GM23338 (cell line): Measurements from ENCODE around the gene SH3BP4.

Experiments
- CREB1 ChIP-seq: fragments of 250-450 bp; sonication (Bioruptor Pico); IDR thresholded peaks from 2 replicates; pipeline ENCODE4 v1.5.0; 2020; ENCODE audit warnings: low read depth, mild to moderate bottlenecking, moderate library complexity
- CTCF ChIP-seq, 2 experiments: fragments of 200-600 bp in 1 of 2; sonication (generic) in 1 of 2; conservative IDR thresholded peaks; 2 replicates each; pipeline versions ENCODE4 v1.5.1 to v1.6.1; 2016 to 2017; ENCODE audit warnings: antibody characterized with exemption in 2 of 2, low read depth in 2 of 2, mild to moderate bottlenecking in 2 of 2, moderate library complexity in 1 of 2
- ETS1 ChIP-seq: IDR thresholded peaks from 2 replicates; pipeline ENCODE4 v1.6.1; 2016; ENCODE audit warnings: antibody characterized with exemption
- EZH2 ChIP-seq: fragments of 200-600 bp; sonication (generic); IDR thresholded peaks from one replicate; pipeline ENCODE4 v1.8.0; 2017; ENCODE audit warnings: antibody characterized with exemption, mild to moderate bottlenecking, low read depth; ENCODE audit not compliant: unreplicated experiment
- EZH2phosphoT487 ChIP-seq: fragments of 200-600 bp; sonication (generic); IDR thresholded peaks from one replicate; pipeline ENCODE4 v1.8.1; 2018; ENCODE audit warnings: antibody characterized with exemption; ENCODE audit not compliant: unreplicated experiment
- JUNB ChIP-seq: IDR thresholded peaks from one replicate; pipeline ENCODE4 v1.6.1; 2016; ENCODE audit warnings: antibody characterized with exemption; ENCODE audit not compliant: unreplicated experiment
- NANOG ChIP-seq: IDR thresholded peaks from 2 replicates; pipeline ENCODE4 v1.6.1; 2016; ENCODE audit warnings: antibody characterized with exemption, borderline replicate concordance
- POLR2AphosphoS5 ChIP-seq: IDR thresholded peaks from 2 replicates; pipeline ENCODE4 v1.6.1; 2016; ENCODE audit warnings: antibody characterized with exemption, low read depth
- REST ChIP-seq: IDR thresholded peaks from one replicate; pipeline ENCODE4 v1.6.1; 2018; ENCODE audit warnings: antibody characterized with exemption; ENCODE audit not compliant: unreplicated experiment
- ZNF114 ChIP-seq: fragments of 250-450 bp; sonication (Bioruptor Pico); IDR thresholded peaks from 2 replicates; pipeline ENCODE4 v1.5.0; 2020; ENCODE audit warnings: mild to moderate bottlenecking, moderate library complexity
- ZNF331 ChIP-seq: fragments of 250-450 bp; sonication (Bioruptor Pico); IDR thresholded peaks from 2 replicates; pipeline ENCODE4 v1.5.0; 2020; ENCODE audit warnings: low read depth, mild to moderate bottlenecking, moderate library complexity
- ZNF462 ChIP-seq: fragments of 250-450 bp; sonication (Bioruptor Pico); IDR thresholded peaks from 2 replicates; pipeline ENCODE4 v1.5.0; 2020; ENCODE audit warnings: mild to moderate bottlenecking, moderate library complexity

- no peak for TF ChIP-seq CTCF (conservative IDR thresholded peaks at IDR 0.05; ENCODE audit: low read depth in 2 of 2)
- TF ChIP-seq CREB1: no peak
- TF ChIP-seq EZH2: no peak
- TF ChIP-seq ZNF114 (CRISPR knock-in tag): no peak
- no peak for TF ChIP-seq POLR2AphosphoS5
- no peak for TF ChIP-seq ZNF331
- no peak for TF ChIP-seq NANOG
- TF ChIP-seq REST: no peak
- TF ChIP-seq JUNB: no peak
- TF ChIP-seq ZNF462 (CRISPR knock-in tag): no peak
- TF ChIP-seq EZH2phosphoT487: no peak
- TF ChIP-seq ETS1: no peak
Observed at GRCh38 chr2:234960175-234961088, 8.6 kb downstream of the SH3BP4 start.
